ENCODE measurements around the gene ADARB2. TPM values are rescaled to one million over a fixed set of nuclear protein-coding genes. Genes with fewer than 3 reads are reported as not detected.

The ADARB2 gene
- total RNA-seq, 2 experiments from 2014 or later = 0.63 to 0.99 TPM

- Mint-ChIP-seq H3K9me3 (ENCODE audit: insufficient read depth) (no peaks in the 10 kb centered on the region), H3K4me3 (no peak overlapping the region), H3K36me3 (ENCODE audit: low read depth) (no peaks in the 10 kb centered on the region), H3K27ac (no peak overlapping the region), H3K4me1 (ENCODE audit: low read depth) (no peaks in the 10 kb centered on the region), H3K27me3 (ENCODE audit: low read depth) (no peaks in the 10 kb centered on the region)
- ChIA-PET CTCF (no interaction called here), POLR2A (no interaction called here)
- ATAC-seq (no peak), DNase-seq (no peak)
Observed at GRCh38 chr10:1523221-1523620, 214.1 kb downstream of the ADARB2 start.

- CTCF ChIA-PET = no interaction called here
- Mint-ChIP-seq H3K27ac (no peak overlapping the region), H3K4me1 (ENCODE audit: low read depth) (no peaks in the 10 kb centered on the region), H3K9me3 (ENCODE audit: insufficient read depth) (no peaks in the 10 kb centered on the region), H3K4me3 (no peak overlapping the region), H3K27me3 (ENCODE audit: low read depth) (no peaks in the 10 kb centered on the region), H3K36me3 (ENCODE audit: low read depth) (no peaks in the 10 kb centered on the region)
- no peak for ATAC-seq
- DNase-seq = no peak
- POLR2A ChIA-PET = no interaction called here
Observed at GRCh38 chr10:1522237-1522636, 215.1 kb downstream of the ADARB2 start.

- Mint-ChIP-seq H3K36me3 (ENCODE audit: low read depth) (no peaks in the 10 kb centered on the region), H3K4me3 (no peak overlapping the region), H3K9me3 (ENCODE audit: insufficient read depth) (no peaks in the 10 kb centered on the region), H3K27ac (no peak overlapping the region), H3K4me1 (ENCODE audit: low read depth) (no peaks in the 10 kb centered on the region), H3K27me3 (ENCODE audit: low read depth) (no peaks in the 10 kb centered on the region)
- ChIA-PET CTCF (no interaction called here), POLR2A (no interaction called here)
- no peak for DNase-seq
- ATAC-seq = no peak
Observed at GRCh38 chr10:1521741-1522140, 215.6 kb downstream of the ADARB2 start.

- no peak for DNase-seq
- ChIA-PET CTCF (no interaction called here), POLR2A (no interaction called here)
- H3K27ac Mint-ChIP-seq = no peak overlapping the region
- H3K4me1 Mint-ChIP-seq (ENCODE audit: low read depth) = no peaks in the 10 kb centered on the region
- no peaks in the 10 kb centered on the region for H3K36me3 Mint-ChIP-seq (ENCODE audit: low read depth)
- no peaks in the 10 kb centered on the region for H3K27me3 Mint-ChIP-seq (ENCODE audit: low read depth)
- H3K4me3 Mint-ChIP-seq = no peak overlapping the region
- no peak for ATAC-seq
- H3K9me3 Mint-ChIP-seq (ENCODE audit: insufficient read depth) = no peaks in the 10 kb centered on the region
Observed at GRCh38 chr10:1520909-1521565, 216.3 kb downstream of the ADARB2 start.

GRCh38 chr10:1519391-1519790 is 217.9 kb downstream of the ADARB2 start:
- ATAC-seq (no peak), DNase-seq (no peak)
- Mint-ChIP-seq H3K36me3 (ENCODE audit: low read depth) (no peaks in the 10 kb centered on the region), H3K9me3 (ENCODE audit: insufficient read depth) (no peaks in the 10 kb centered on the region), H3K27ac (no peak overlapping the region), H3K4me3 (no peak overlapping the region), H3K4me1 (ENCODE audit: low read depth) (no peaks in the 10 kb centered on the region), H3K27me3 (ENCODE audit: low read depth) (no peaks in the 10 kb centered on the region)
- POLR2A ChIA-PET = no interaction called here
- CTCF ChIA-PET = no interaction called here

GRCh38 chr10:1517684-1518083 is 219.6 kb downstream of the ADARB2 start:
- ChIA-PET CTCF (no interaction called here), POLR2A (no interaction called here)
- no peak for ATAC-seq
- H3K4me3 Mint-ChIP-seq = no peak overlapping the region
- no peak overlapping the region for H3K27ac Mint-ChIP-seq
- no peaks in the 10 kb centered on the region for H3K36me3 Mint-ChIP-seq (ENCODE audit: low read depth)
- no peaks in the 10 kb centered on the region for H3K9me3 Mint-ChIP-seq (ENCODE audit: insufficient read depth)
- no peaks in the 10 kb centered on the region for H3K4me1 Mint-ChIP-seq (ENCODE audit: low read depth)
- DNase-seq = no peak
- no peaks in the 10 kb centered on the region for H3K27me3 Mint-ChIP-seq (ENCODE audit: low read depth)

- no peak for DNase-seq
- Mint-ChIP-seq H3K27me3 (ENCODE audit: low read depth) (no peaks in the 10 kb centered on the region), H3K4me1 (ENCODE audit: low read depth) (no peaks in the 10 kb centered on the region), H3K36me3 (ENCODE audit: low read depth) (no peaks in the 10 kb centered on the region), H3K9me3 (ENCODE audit: insufficient read depth) (no peaks in the 10 kb centered on the region), H3K27ac (no peak overlapping the region), H3K4me3 (no peak overlapping the region)
- CTCF ChIA-PET = no interaction called here
- no peak for ATAC-seq
- POLR2A ChIA-PET = no interaction called here
Observed at GRCh38 chr10:1516492-1517165, 220.7 kb downstream of the ADARB2 start.

GRCh38 chr10:1515780-1516491 is 221.4 kb downstream of the ADARB2 start:
- no peaks in the 10 kb centered on the region for H3K27me3 Mint-ChIP-seq (ENCODE audit: low read depth)
- H3K4me3 Mint-ChIP-seq = no peak overlapping the region
- ATAC-seq (no peak), DNase-seq (no peak)
- ChIA-PET POLR2A (no interaction called here), CTCF (no interaction called here)
- H3K27ac Mint-ChIP-seq = no peak overlapping the region
- H3K9me3 Mint-ChIP-seq (ENCODE audit: insufficient read depth) = no peaks in the 10 kb centered on the region
- H3K36me3 Mint-ChIP-seq (ENCODE audit: low read depth) = no peaks in the 10 kb centered on the region
- H3K4me1 Mint-ChIP-seq (ENCODE audit: low read depth) = no peaks in the 10 kb centered on the region

GRCh38 chr10:1515121-1515779 is 222.1 kb downstream of the ADARB2 start:
- H3K36me3 Mint-ChIP-seq (ENCODE audit: low read depth) = no peaks in the 10 kb centered on the region

GRCh38 chr10:1514681-1515080 is 222.6 kb downstream of the ADARB2 start:
- Mint-ChIP-seq H3K4me1 (ENCODE audit: low read depth) (no peaks in the 10 kb centered on the region), H3K4me3 (no peak overlapping the region), H3K27me3 (ENCODE audit: low read depth) (no peaks in the 10 kb centered on the region), H3K36me3 (ENCODE audit: low read depth) (no peaks in the 10 kb centered on the region), H3K9me3 (ENCODE audit: insufficient read depth) (no peaks in the 10 kb centered on the region), H3K27ac (no peak overlapping the region)
- DNase-seq = no peak
- POLR2A ChIA-PET = no interaction called here
- no peak for ATAC-seq
- CTCF ChIA-PET = no interaction called here

More at GRCh38 chr10:1515121-1515779, 222.1 kb downstream of the ADARB2 start:
- CTCF ChIA-PET = no interaction called here
- Mint-ChIP-seq H3K4me1 (ENCODE audit: low read depth) (no peaks in the 10 kb centered on the region), H3K4me3 (no peak overlapping the region), H3K27me3 (ENCODE audit: low read depth) (no peaks in the 10 kb centered on the region), H3K27ac (no peak overlapping the region), H3K9me3 (ENCODE audit: insufficient read depth) (no peaks in the 10 kb centered on the region)
- POLR2A ChIA-PET = no interaction called here
- ATAC-seq (no peak), DNase-seq (no peak)

- ChIA-PET CTCF (no interaction called here), POLR2A (no interaction called here)
- no peak overlapping the region for H3K4me3 Mint-ChIP-seq
Observed at GRCh38 chr10:1513221-1513620, 224.1 kb downstream of the ADARB2 start.

GRCh38 chr10:1509011-1509530 is 228.3 kb downstream of the ADARB2 start:
- H3K27ac Mint-ChIP-seq = no peak overlapping the region
- no peaks in the 10 kb centered on the region for H3K9me3 Mint-ChIP-seq (ENCODE audit: insufficient read depth)
- no peaks in the 10 kb centered on the region for H3K27me3 Mint-ChIP-seq (ENCODE audit: low read depth)
- POLR2A ChIA-PET = no interaction called here
- no peak overlapping the region for H3K4me3 Mint-ChIP-seq
- CTCF ChIA-PET = no interaction called here
- ATAC-seq (no peak), DNase-seq (no peak)
- no peaks in the 10 kb centered on the region for H3K36me3 Mint-ChIP-seq (ENCODE audit: low read depth)
- no peaks in the 10 kb centered on the region for H3K4me1 Mint-ChIP-seq (ENCODE audit: low read depth)

More at GRCh38 chr10:1513221-1513620, 224.1 kb downstream of the ADARB2 start:
- DNase-seq (no peak), ATAC-seq (no peak)
- H3K9me3 Mint-ChIP-seq (ENCODE audit: insufficient read depth) = no peaks in the 10 kb centered on the region
- H3K36me3 Mint-ChIP-seq (ENCODE audit: low read depth) = no peaks in the 10 kb centered on the region
- H3K27ac Mint-ChIP-seq = no peak overlapping the region
- H3K27me3 Mint-ChIP-seq (ENCODE audit: low read depth) = no peaks in the 10 kb centered on the region
- no peaks in the 10 kb centered on the region for H3K4me1 Mint-ChIP-seq (ENCODE audit: low read depth)
